ENCODE results near the gene KRTAP13-1. TPM values are rescaled to one million over a fixed set of nuclear protein-coding genes. Genes with fewer than 3 reads are reported as not detected.

The KRTAP13-1 gene
- total RNA-seq, 2 experiments from 2014 or later, result not detected

- intact Hi-C loops (cut with micrococcal nuclease), result no loop called here
- POLR2A ChIA-PET, result no interaction called here
- CTCF ChIA-PET, result no interaction called here
- no peaks in the 10 kb centered on the region for H3K9me3 Mint-ChIP-seq
- no peak overlapping the region for H3K27ac Mint-ChIP-seq
- no peak overlapping the region for H3K4me3 Mint-ChIP-seq
- H3K27me3 Mint-ChIP-seq, result no peaks in the 10 kb centered on the region
- DNase-seq, result no peak
- H3K36me3 Mint-ChIP-seq, result no peaks in the 10 kb centered on the region
- H3K4me1 Mint-ChIP-seq (ENCODE audit: low read depth), result no peaks in the 10 kb centered on the region
Measured at GRCh38 chr21:30426731-30427130, 30.9 kb downstream of the KRTAP13-1 start.

- DNase-seq, result no peak
Measured at GRCh38 chr21:30430170-30430655, 34.4 kb downstream of the KRTAP13-1 start, which contains the start of gene KRTAP13-4. Gene KRTAP13-4 (plus strand): TSS chr21:30430220. CDS start chr21:30430276, 56 bp downstream.

GRCh38 chr21:30434033-30434631, 38.3 kb downstream of the KRTAP13-1 start:
- DNase-seq, result peak; percentile 29
- Mint-ChIP-seq H3K27ac (no peak overlapping the region), H3K4me1 (ENCODE audit: low read depth) (no peaks in the 10 kb centered on the region), H3K36me3 (no peaks in the 10 kb centered on the region), H3K9me3 (no peaks in the 10 kb centered on the region), H3K27me3 (peaks cover 1% of the 10 kb centered on the region), H3K4me3 (no peak overlapping the region)
- POLR2A ChIA-PET, result no interaction called here
- CTCF ChIA-PET, result interaction anchor here (0.6 to 1.8 kb wide), 5 partner anchors 8 to 93 kb away, joined by 3 to 6 read pairs (median 4); partner anchors contain the start of gene KRTAP13-3
- intact Hi-C loops (cut with micrococcal nuclease), result no loop called here

More at GRCh38 chr21:30430170-30430655, 34.4 kb downstream of the KRTAP13-1 start, which contains the start of gene KRTAP13-4:
- CTCF ChIA-PET, result no interaction called here
- POLR2A ChIA-PET, result no interaction called here
- H3K27me3 Mint-ChIP-seq, result peaks cover 1% of the 10 kb centered on the region
- no peaks in the 10 kb centered on the region for H3K36me3 Mint-ChIP-seq
- H3K27ac Mint-ChIP-seq, result no peak within 1 kb of the TSS
- no peaks in the 10 kb centered on the region for H3K9me3 Mint-ChIP-seq
- intact Hi-C loops (cut with micrococcal nuclease), result no loop called here
- H3K4me3 Mint-ChIP-seq, result no peak within 1 kb of the TSS
- no peaks in the 10 kb centered on the region for H3K4me1 Mint-ChIP-seq (ENCODE audit: low read depth)

- intact Hi-C loops (cut with micrococcal nuclease), result no loop called here
Measured at GRCh38 chr21:30437010-30437565, 41.3 kb downstream of the KRTAP13-1 start.

GRCh38 chr21:30439975-30440374, 44.1 kb downstream of the KRTAP13-1 start, which contains the start of gene KRTAP15-1:
Gene KRTAP15-1 (plus strand): TSS chr21:30440275. CDS start chr21:30440328, 53 bp downstream.
- ChIA-PET CTCF (no interaction called here), POLR2A (no interaction called here)
- H3K4me3 Mint-ChIP-seq, result no peak within 1 kb of the TSS
- H3K27ac Mint-ChIP-seq, result no peak within 1 kb of the TSS
- intact Hi-C loops (cut with micrococcal nuclease), result no loop called here
- no peaks in the 10 kb centered on the region for H3K4me1 Mint-ChIP-seq (ENCODE audit: low read depth)
- no peak for DNase-seq
- no peaks in the 10 kb centered on the region for H3K9me3 Mint-ChIP-seq
- H3K36me3 Mint-ChIP-seq, result no peaks in the 10 kb centered on the region
- no peaks in the 10 kb centered on the region for H3K27me3 Mint-ChIP-seq

More at GRCh38 chr21:30437010-30437565, 41.3 kb downstream of the KRTAP13-1 start:
- Mint-ChIP-seq H3K27me3 (peaks cover 1% of the 10 kb centered on the region), H3K4me1 (ENCODE audit: low read depth) (no peaks in the 10 kb centered on the region), H3K27ac (no peak overlapping the region), H3K9me3 (no peaks in the 10 kb centered on the region), H3K36me3 (no peaks in the 10 kb centered on the region), H3K4me3 (no peak overlapping the region)
- POLR2A ChIA-PET, result no interaction called here
- CTCF ChIA-PET, result no interaction called here
- no peak for DNase-seq

- no peaks in the 10 kb centered on the region for H3K36me3 Mint-ChIP-seq
- H3K27ac Mint-ChIP-seq, result no peak overlapping the region
- H3K27me3 Mint-ChIP-seq, result peaks cover 2% of the 10 kb centered on the region
- DNase-seq, result no peak
- H3K4me3 Mint-ChIP-seq, result no peak overlapping the region
- intact Hi-C loops (cut with micrococcal nuclease), result no loop called here
- ChIA-PET CTCF (no interaction called here), POLR2A (no interaction called here)
- H3K4me1 Mint-ChIP-seq (ENCODE audit: low read depth), result no peaks in the 10 kb centered on the region
- H3K9me3 Mint-ChIP-seq, result no peaks in the 10 kb centered on the region
Measured at GRCh38 chr21:30443226-30443625, 47.4 kb downstream of the KRTAP13-1 start.

- DNase-seq, result no peak
- Mint-ChIP-seq H3K27me3 (peaks cover 2% of the 10 kb centered on the region), H3K4me3 (no peak overlapping the region), H3K9me3 (no peaks in the 10 kb centered on the region), H3K36me3 (no peaks in the 10 kb centered on the region), H3K4me1 (ENCODE audit: low read depth) (no peaks in the 10 kb centered on the region), H3K27ac (no peak overlapping the region)
- CTCF ChIA-PET, result no interaction called here
- intact Hi-C loops (cut with micrococcal nuclease), result no loop called here
- POLR2A ChIA-PET, result no interaction called here
Measured at GRCh38 chr21:30444204-30444603, 48.4 kb downstream of the KRTAP13-1 start.

Small RNAs within 50 kb of the gene (microRNA-seq; reads per million reads assigned to microRNA genes)
- not detected for gene MIR4327 (ENCODE audit: borderline microRNAs expressed, borderline number of aligned reads, borderline replicate concordance)

Other genes with a start within 250 kb of the KRTAP13-1 start
- gene CLDN17, start 229.2 kb upstream of the KRTAP13-1 start, total RNA-seq, result not detected
- gene CLDN8, start 179.9 kb upstream of the KRTAP13-1 start, total RNA-seq, result not detected
- not detected for gene KRTAP24-1, start 113.1 kb upstream of the KRTAP13-1 start, total RNA-seq
- gene KRTAP25-1, start 106.5 kb upstream of the KRTAP13-1 start, total RNA-seq, result not detected
- gene KRTAP26-1, start 75.7 kb upstream of the KRTAP13-1 start, total RNA-seq, result not detected
- not detected for gene KRTAP27-1, start 58.3 kb upstream of the KRTAP13-1 start, total RNA-seq
- not detected for gene KRTAP23-1, start 47.4 kb upstream of the KRTAP13-1 start, total RNA-seq
- gene KRTAP13-2, start 23.8 kb upstream of the KRTAP13-1 start, total RNA-seq, result not detected
- not detected for gene KRTAP13-3, start 29.9 kb downstream of the KRTAP13-1 start, total RNA-seq
- gene KRTAP13-4, start 34.2 kb downstream of the KRTAP13-1 start, total RNA-seq, result not detected
- not detected for gene KRTAP15-1, start 44.2 kb downstream of the KRTAP13-1 start, total RNA-seq
- not detected for gene KRTAP19-1, start 84.3 kb downstream of the KRTAP13-1 start, total RNA-seq
- not detected for gene KRTAP19-2, start 91.4 kb downstream of the KRTAP13-1 start, total RNA-seq
- gene KRTAP19-3, start 96.0 kb downstream of the KRTAP13-1 start, total RNA-seq, result not detected
- gene KRTAP19-4, start 101.1 kb downstream of the KRTAP13-1 start, total RNA-seq, result not detected
- not detected for gene KRTAP19-5, start 106.1 kb downstream of the KRTAP13-1 start, total RNA-seq
- gene KRTAP19-6, start 145.8 kb downstream of the KRTAP13-1 start, total RNA-seq, result not detected
- not detected for gene KRTAP19-7, start 165.3 kb downstream of the KRTAP13-1 start, total RNA-seq
- not detected for gene KRTAP22-2, start 194.4 kb downstream of the KRTAP13-1 start, total RNA-seq
- not detected for gene KRTAP6-3, start 196.4 kb downstream of the KRTAP13-1 start, total RNA-seq
- gene KRTAP6-2, start 202.9 kb downstream of the KRTAP13-1 start, total RNA-seq, result not detected
- gene KRTAP22-1, start 205.1 kb downstream of the KRTAP13-1 start, total RNA-seq, result not detected
- gene KRTAP6-1, start 217.9 kb downstream of the KRTAP13-1 start, total RNA-seq, result not detected
- gene KRTAP20-1, start 220.4 kb downstream of the KRTAP13-1 start, total RNA-seq, result not detected
- gene KRTAP20-4, start 224.6 kb downstream of the KRTAP13-1 start, total RNA-seq, result not detected
- not detected for gene KRTAP20-2, start 239.2 kb downstream of the KRTAP13-1 start, total RNA-seq
- not detected for gene KRTAP20-3, start 246.8 kb downstream of the KRTAP13-1 start, total RNA-seq